ENCODE results near the gene GJB4. TPM values are rescaled to one million over a fixed set of nuclear protein-coding genes. Genes with fewer than 3 reads are reported as not detected.

GJB4 gene
- total RNA-seq (1.00 and 2.0 TPM in 2 replicates), polyA plus RNA-seq (1.3 and 2.5 TPM in 2 replicates)

DNA sequence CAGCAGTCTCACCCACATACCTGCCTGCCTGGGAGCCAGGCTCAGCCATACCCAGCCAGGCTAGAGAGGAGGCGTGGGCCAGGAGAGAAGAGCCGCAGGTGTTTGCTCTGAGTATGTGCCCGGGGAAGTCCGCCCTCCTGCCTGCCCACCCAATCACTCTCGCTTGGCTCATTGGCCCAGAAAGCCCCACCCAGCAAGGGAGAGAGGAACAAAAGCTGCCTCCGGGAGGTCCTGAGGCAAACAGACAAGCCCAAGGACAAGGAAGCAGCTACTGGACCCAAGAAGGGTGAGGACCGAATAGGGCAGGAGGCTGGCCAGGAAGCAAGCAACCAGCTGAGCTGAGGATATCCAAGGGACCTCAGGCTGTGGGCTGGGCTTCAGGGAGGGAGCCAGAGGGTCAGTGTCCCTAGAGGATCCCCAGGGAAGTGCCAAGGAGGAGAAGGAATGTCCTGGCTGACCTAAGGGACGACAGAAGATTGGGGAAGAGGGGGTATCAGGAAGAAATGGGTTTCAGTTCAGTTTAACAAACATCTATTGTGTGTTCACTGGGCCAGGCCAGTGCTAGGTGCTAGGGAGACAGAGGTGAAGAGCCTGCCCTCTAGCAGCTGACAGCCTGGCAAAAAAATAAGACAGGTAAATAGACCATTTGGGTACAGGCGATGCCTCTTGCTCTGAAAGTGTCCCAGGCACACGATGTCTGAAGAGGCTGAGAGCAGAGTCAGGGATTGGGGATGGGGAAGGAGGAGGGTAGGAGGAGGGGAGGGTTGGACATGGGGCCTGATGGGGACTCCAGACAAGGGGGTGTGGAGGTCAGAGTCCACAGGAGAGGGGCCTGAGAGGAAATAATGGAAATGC, at the start of gene GJB4:
TSS of gene GJB4 (plus strand) at position 238 of the 855 bp plus-strand sequence. CDS start 1,515 bp downstream, outside the sequence.
- 54% methylated on average over 10 of the region's 10 CpGs for WGBS (ENCODE audit: low lambda C conversion rate, missing lambda C conversion rate)
- DNase-seq (ENCODE audit: low spot score) = peak; percentile 45
- no peaks in the 10 kb centered on the region for H3K36me3 ChIP-seq (replicated peaks; ENCODE audit: insufficient read depth, low read depth)
- no peak within 1 kb of the TSS for H3K4me2 ChIP-seq
- no peak within 1 kb of the TSS for H3K4me3 ChIP-seq
- H2AFZ ChIP-seq = no peak within 1 kb of the TSS
- H3K27me3 ChIP-seq = no peaks in the 10 kb centered on the region
- H3K79me2 ChIP-seq = no peaks in the 10 kb centered on the region
- H4K20me1 ChIP-seq (ENCODE audit: insufficient read depth, poor library complexity, severe bottlenecking) = no peaks in the 10 kb centered on the region
- TF ChIP-seq EZH2phosphoT487 (IDR thresholded peaks at IDR 0.05; ENCODE audit: low read depth, severe bottlenecking, unreplicated experiment) (no peak), EZH2 (IDR thresholded peaks at IDR 0.05; ENCODE audit: borderline replicate concordance) (no peak)
- TF ChIP-seq, protein P1, sequence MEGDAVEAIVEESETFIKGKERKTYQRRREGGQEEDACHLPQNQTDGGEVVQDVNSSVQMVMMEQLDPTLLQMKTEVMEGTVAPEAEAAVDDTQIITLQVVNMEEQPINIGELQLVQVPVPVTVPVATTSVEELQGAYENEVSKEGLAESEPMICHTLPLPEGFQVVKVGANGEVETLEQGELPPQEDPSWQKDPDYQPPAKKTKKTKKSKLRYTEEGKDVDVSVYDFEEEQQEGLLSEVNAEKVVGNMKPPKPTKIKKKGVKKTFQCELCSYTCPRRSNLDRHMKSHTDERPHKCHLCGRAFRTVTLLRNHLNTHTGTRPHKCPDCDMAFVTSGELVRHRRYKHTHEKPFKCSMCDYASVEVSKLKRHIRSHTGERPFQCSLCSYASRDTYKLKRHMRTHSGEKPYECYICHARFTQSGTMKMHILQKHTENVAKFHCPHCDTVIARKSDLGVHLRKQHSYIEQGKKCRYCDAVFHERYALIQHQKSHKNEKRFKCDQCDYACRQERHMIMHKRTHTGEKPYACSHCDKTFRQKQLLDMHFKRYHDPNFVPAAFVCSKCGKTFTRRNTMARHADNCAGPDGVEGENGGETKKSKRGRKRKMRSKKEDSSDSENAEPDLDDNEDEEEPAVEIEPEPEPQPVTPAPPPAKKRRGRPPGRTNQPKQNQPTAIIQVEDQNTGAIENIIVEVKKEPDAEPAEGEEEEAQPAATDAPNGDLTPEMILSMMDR (IDR thresholded peaks at IDR 0.05; ENCODE audit: poor library complexity) = no peak
- H3K9me3 ChIP-seq (ENCODE audit: low read depth) = no peaks in the 10 kb centered on the region
- H3K27ac ChIP-seq = peak within 1 kb of the TSS; percentile 76
- peaks cover 21% of the 10 kb centered on the region for H3K4me1 ChIP-seq (ENCODE audit: insufficient read depth)
- no peaks in the 10 kb centered on the region for H3K9me2 ChIP-seq (replicated peaks; ENCODE audit: insufficient read depth)

DNA sequence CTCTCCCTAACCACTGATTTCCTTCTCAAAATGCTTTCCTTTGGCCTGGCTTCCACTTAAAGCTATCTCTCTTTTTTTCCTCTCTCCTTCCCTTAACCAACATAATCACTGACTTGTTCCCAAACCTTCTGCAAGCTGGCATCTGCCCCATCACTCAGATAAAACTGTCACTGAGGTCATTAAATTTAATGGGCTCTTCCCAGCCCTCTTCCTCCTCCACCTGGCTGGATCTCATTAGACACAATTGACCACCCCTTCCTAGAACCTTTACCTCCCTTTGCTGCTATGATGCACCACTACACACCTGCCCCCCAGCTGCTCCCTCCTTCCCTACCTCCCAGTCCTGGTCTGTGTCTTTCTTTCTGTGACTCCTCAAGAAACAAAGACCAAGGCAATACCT, 48.7 kb upstream of the GJB4 start:
- Histone ChIP-seq H3K9me3 (ENCODE audit: low read depth) (no peaks in the 10 kb centered on the region), H3K9me2 (replicated peaks; ENCODE audit: insufficient read depth) (no peaks in the 10 kb centered on the region), H3K4me1 (ENCODE audit: insufficient read depth) (no peaks in the 10 kb centered on the region), H3K4me3 (no peak overlapping the region), H3K4me2 (no peak overlapping the region), H3K27ac (no peak overlapping the region), H4K20me1 (ENCODE audit: insufficient read depth, poor library complexity, severe bottlenecking) (no peaks in the 10 kb centered on the region), H3K79me2 (no peaks in the 10 kb centered on the region), H3K27me3 (no peaks in the 10 kb centered on the region), H3K36me3 (replicated peaks; ENCODE audit: insufficient read depth, low read depth) (no peaks in the 10 kb centered on the region), H2AFZ (no peak overlapping the region)
- DNase-seq (ENCODE audit: low spot score) = no peak
- TF ChIP-seq EZH2phosphoT487 (IDR thresholded peaks at IDR 0.05; ENCODE audit: low read depth, severe bottlenecking, unreplicated experiment) = no peak
- no peak for TF ChIP-seq EZH2 (IDR thresholded peaks at IDR 0.05; ENCODE audit: borderline replicate concordance)
- TF ChIP-seq, protein P1 (IDR thresholded peaks at IDR 0.05; ENCODE audit: poor library complexity) = no peak

DNA sequence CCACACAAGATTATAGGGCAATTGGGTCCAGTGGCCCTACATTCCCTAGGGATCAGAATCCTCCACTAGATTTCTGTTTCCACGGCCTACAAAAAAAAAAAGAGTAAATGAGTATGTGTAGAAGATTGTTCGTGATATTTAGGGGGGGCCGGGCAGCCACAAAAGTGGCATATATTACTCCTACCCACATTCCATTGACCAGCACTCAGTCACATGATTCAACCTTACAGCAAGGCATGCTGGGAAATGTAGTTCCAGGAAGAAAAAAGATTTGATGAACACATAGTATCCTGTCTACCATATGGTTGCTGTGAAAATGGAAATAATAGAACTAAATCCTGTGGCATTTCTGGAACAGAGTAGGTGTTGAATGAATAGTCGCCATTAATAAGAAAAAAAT, 48.1 kb upstream of the GJB4 start:
- WGBS (ENCODE audit: low lambda C conversion rate, missing lambda C conversion rate) = 89% methylated on average over 4 of the region's 4 CpGs
- no peaks in the 10 kb centered on the region for H3K79me2 ChIP-seq
- TF ChIP-seq, protein P1 (IDR thresholded peaks at IDR 0.05; ENCODE audit: poor library complexity) = no peak
- TF ChIP-seq EZH2phosphoT487 (IDR thresholded peaks at IDR 0.05; ENCODE audit: low read depth, severe bottlenecking, unreplicated experiment) (no peak), EZH2 (IDR thresholded peaks at IDR 0.05; ENCODE audit: borderline replicate concordance) (no peak)
- DNase-seq (ENCODE audit: low spot score) = no peak
- no peak overlapping the region for H3K4me3 ChIP-seq
- no peaks in the 10 kb centered on the region for H4K20me1 ChIP-seq (ENCODE audit: insufficient read depth, poor library complexity, severe bottlenecking)
- no peaks in the 10 kb centered on the region for H3K9me3 ChIP-seq (ENCODE audit: low read depth)
- H2AFZ ChIP-seq = no peak overlapping the region
- no peaks in the 10 kb centered on the region for H3K27me3 ChIP-seq
- H3K36me3 ChIP-seq (replicated peaks; ENCODE audit: insufficient read depth, low read depth) = no peaks in the 10 kb centered on the region
- H3K27ac ChIP-seq = no peak overlapping the region
- no peak overlapping the region for H3K4me2 ChIP-seq
- no peaks in the 10 kb centered on the region for H3K9me2 ChIP-seq (replicated peaks; ENCODE audit: insufficient read depth)
- no peaks in the 10 kb centered on the region for H3K4me1 ChIP-seq (ENCODE audit: insufficient read depth)

Measured in hepatocyte (in vitro differentiated cells).